Measurements from ENCODE around the gene ZNF516.

The ZNF516 gene

DNA sequence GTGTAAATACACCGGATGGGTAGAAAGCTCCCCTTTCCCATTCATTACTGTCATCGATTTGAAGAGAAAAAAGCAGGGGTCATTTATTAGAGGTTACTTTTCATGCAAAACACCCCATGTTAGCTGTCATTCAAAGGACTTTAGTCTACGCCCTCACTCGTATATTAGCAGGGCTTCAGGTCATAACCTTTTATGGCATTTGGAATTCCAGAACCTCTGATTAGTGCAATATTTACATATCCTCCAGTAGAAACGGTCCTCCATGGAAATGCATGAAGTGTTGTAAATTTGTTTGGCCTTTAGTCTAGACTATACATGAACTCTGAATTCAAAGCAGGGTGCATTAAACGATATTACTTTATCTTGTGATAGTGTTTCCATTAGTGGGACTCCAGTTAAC, 180.5 kb downstream of the ZNF516 start:
- DNase-seq (ENCODE audit: low spot score), result no peak
- TF ChIP-seq, protein P1, sequence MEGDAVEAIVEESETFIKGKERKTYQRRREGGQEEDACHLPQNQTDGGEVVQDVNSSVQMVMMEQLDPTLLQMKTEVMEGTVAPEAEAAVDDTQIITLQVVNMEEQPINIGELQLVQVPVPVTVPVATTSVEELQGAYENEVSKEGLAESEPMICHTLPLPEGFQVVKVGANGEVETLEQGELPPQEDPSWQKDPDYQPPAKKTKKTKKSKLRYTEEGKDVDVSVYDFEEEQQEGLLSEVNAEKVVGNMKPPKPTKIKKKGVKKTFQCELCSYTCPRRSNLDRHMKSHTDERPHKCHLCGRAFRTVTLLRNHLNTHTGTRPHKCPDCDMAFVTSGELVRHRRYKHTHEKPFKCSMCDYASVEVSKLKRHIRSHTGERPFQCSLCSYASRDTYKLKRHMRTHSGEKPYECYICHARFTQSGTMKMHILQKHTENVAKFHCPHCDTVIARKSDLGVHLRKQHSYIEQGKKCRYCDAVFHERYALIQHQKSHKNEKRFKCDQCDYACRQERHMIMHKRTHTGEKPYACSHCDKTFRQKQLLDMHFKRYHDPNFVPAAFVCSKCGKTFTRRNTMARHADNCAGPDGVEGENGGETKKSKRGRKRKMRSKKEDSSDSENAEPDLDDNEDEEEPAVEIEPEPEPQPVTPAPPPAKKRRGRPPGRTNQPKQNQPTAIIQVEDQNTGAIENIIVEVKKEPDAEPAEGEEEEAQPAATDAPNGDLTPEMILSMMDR (IDR thresholded peaks at IDR 0.05; ENCODE audit: extremely low read depth, insufficient read depth, missing control alignments), result no peak
- in situ Hi-C loops (cut with MboI; ENCODE audit: low pct_unique_long_range_greater_than_20kb, low sequenced_read_pairs, unreplicated experiment), result no loop called here

DNA sequence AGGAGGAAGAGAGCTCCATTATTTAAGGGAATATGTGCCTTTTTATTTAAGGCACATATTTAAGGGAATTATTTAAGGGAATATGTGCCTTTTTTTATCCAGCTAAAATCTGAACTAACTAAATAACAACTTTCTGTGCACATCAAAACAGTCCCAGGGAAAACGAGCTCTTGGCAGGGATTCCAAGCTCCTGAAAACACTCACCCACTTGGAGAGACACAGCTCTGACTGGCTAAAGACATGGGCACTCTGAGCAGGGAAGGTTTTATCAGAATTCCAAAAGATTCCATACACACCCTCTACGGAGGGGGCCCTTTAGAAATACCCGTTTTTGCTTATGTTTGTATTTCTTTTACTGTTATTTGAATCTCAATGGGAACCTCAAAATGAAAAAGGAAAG, 181.0 kb downstream of the ZNF516 start:
- TF ChIP-seq, protein P1 (IDR thresholded peaks at IDR 0.05; ENCODE audit: extremely low read depth, insufficient read depth, missing control alignments), result no peak

More for the DNA sequence above, 181.0 kb downstream of the ZNF516 start:
- in situ Hi-C loops (cut with MboI; ENCODE audit: low pct_unique_long_range_greater_than_20kb, low sequenced_read_pairs, unreplicated experiment), result no loop called here
- no peak for DNase-seq (ENCODE audit: low spot score)

Measured in GM13977 (cell line).